HG03139 (cell line): ENCODE measurements around the gene UBXN4.
A peak's percentile ranks its signal among the peaks of the same experiment; 100 is the strongest.
"Not testable (repeated sequence)": the region's sequence is repeated elsewhere in the genome, so short reads cannot be mapped to it uniquely, and the experiment has no call there.

ENCODE experiments used
- ATAC-seq: cut with Tn5 transposase; IDR thresholded peaks from one replicate; pipeline ENCODE4 v1.9.1; 2021; ENCODE audit not compliant: unreplicated experiment

The UBXN4 gene

GRCh38 chr2:135762022-135762421, 20.4 kb downstream of the UBXN4 start:
- ATAC-seq: no peak

GRCh38 chr2:135762530-135762929, 20.9 kb downstream of the UBXN4 start:
- ATAC-seq: no peak

- ATAC-seq: no peak
These were observed 27.2 kb downstream of the UBXN4 start for GRCh38 chr2:135768863-135769262.

- no peak for ATAC-seq
These were observed 31.7 kb downstream of the UBXN4 start for GRCh38 chr2:135773319-135773718.

GRCh38 chr2:135773917-135774316, 32.3 kb downstream of the UBXN4 start:
- no peak for ATAC-seq

- no peak for ATAC-seq
These were observed 33.8 kb downstream of the UBXN4 start for GRCh38 chr2:135775420-135775819.

GRCh38 chr2:135776367-135776766, 34.7 kb downstream of the UBXN4 start:
- ATAC-seq: no peak

- no peak for ATAC-seq
These were observed 40.6 kb downstream of the UBXN4 start for GRCh38 chr2:135782231-135782630.

- no peak for ATAC-seq
These were observed 41.8 kb downstream of the UBXN4 start for GRCh38 chr2:135783439-135783838.

- no peak for ATAC-seq
These were observed 43.4 kb downstream of the UBXN4 start for GRCh38 chr2:135785032-135785431.

- no peak for ATAC-seq
These were observed 45.2 kb downstream of the UBXN4 start for GRCh38 chr2:135786823-135787222.

- ATAC-seq: no peak
These were observed 48.8 kb downstream of the UBXN4 start for GRCh38 chr2:135790423-135790822.

- no peak for ATAC-seq
These were observed 49.9 kb downstream of the UBXN4 start for GRCh38 chr2:135791418-135792190.

GRCh38 chr2:135792401-135793150, 50.9 kb downstream of the UBXN4 start:
- ATAC-seq: no peak

GRCh38 chr2:135795641-135796040, 54.0 kb downstream of the UBXN4 start:
- not testable (repeated sequence) for ATAC-seq

GRCh38 chr2:135796606-135797005, 55.0 kb downstream of the UBXN4 start:
- no peak for ATAC-seq

GRCh38 chr2:135797497-135798274, 56.0 kb downstream of the UBXN4 start:
- peak; percentile 77 for ATAC-seq

- ATAC-seq: no peak
These were observed 56.6 kb downstream of the UBXN4 start for GRCh38 chr2:135798275-135798705.

- ATAC-seq: no peak
These were observed 57.1 kb downstream of the UBXN4 start for GRCh38 chr2:135798762-135799161.

- no peak for ATAC-seq
These were observed 58.1 kb downstream of the UBXN4 start for GRCh38 chr2:135799738-135800137.
